GM12878 (cell line): ENCODE data around the gene GABARAPL2. TPM values are rescaled to one million over a fixed set of nuclear protein-coding genes. Genes with fewer than 3 reads are reported as not detected.
A peak's percentile ranks its signal among the peaks of the same experiment; 100 is the strongest.

Experiments used
- CBX3 ChIP-seq: fragments of 200-600 bp; sonication (generic); IDR thresholded peaks from 2 replicates; pipeline ENCODE4 v1.6.1; 2016; ENCODE audit warnings: low read depth, borderline replicate concordance
- CBX5 ChIP-seq: sonication (generic); IDR thresholded peaks from 2 replicates; pipeline ENCODE4 v1.6.1; 2016; ENCODE audit warnings: low read depth, moderate library complexity, mild to moderate bottlenecking, inconsistent platforms
- CHD4 ChIP-seq: fragments of 200-600 bp; sonication (generic); IDR thresholded peaks from 2 replicates; pipeline ENCODE4 v1.6.1; 2016; ENCODE audit warnings: mild to moderate bottlenecking
- E4F1 ChIP-seq: fragments of 450-650 bp; IDR thresholded peaks from 2 replicates; pipeline ENCODE4 v1.6.1; 2018; ENCODE audit warnings: borderline replicate concordance, mild to moderate bottlenecking; ENCODE audit not compliant: partially characterized antibody
- ESRRA ChIP-seq: IDR thresholded peaks from 2 replicates; pipeline ENCODE4 v1.6.1; 2012; ENCODE audit warnings: mild to moderate bottlenecking, low read length, improper control_type of control experiment
- GATAD2B ChIP-seq: fragments of 450-650 bp; conservative IDR thresholded peaks from 2 replicates; pipeline ENCODE4 v1.6.1; 2017; ENCODE audit warnings: low read depth, mild to moderate bottlenecking, moderate library complexity
- HDGF ChIP-seq: fragments of 450-650 bp; IDR thresholded peaks from 2 replicates; pipeline ENCODE4 v1.6.1; 2016; ENCODE audit warnings: antibody characterized with exemption
- IRF4 ChIP-seq: IDR thresholded peaks from 2 replicates; pipeline ENCODE4 v1.6.1; 2011; ENCODE audit warnings: low read depth, low read length
- KDM1A ChIP-seq: fragments of 200-600 bp; sonication (generic); IDR thresholded peaks from 2 replicates; pipeline ENCODE4 v1.6.1; 2016; ENCODE audit warnings: borderline replicate concordance
- MEF2A ChIP-seq: IDR thresholded peaks from 2 replicates; pipeline ENCODE4 v1.6.1; 2011; ENCODE audit warnings: low read depth, mild to moderate bottlenecking, low read length, moderate library complexity; ENCODE audit not compliant: insufficient read depth
- NFYA ChIP-seq: IDR thresholded peaks from 2 replicates; pipeline ENCODE4 v1.6.1; 2011; ENCODE audit warnings: low read depth, mild to moderate bottlenecking, low read length, improper control_type of control experiment, borderline replicate concordance
- POLR2AphosphoS2 ChIP-seq: IDR thresholded peaks from 2 replicates; pipeline ENCODE4 v1.6.1; 2011; ENCODE audit warnings: low read depth, mild to moderate bottlenecking, low read length, improper control_type of control experiment, moderate library complexity
- RAD21 ChIP-seq: IDR thresholded peaks from 2 replicates; pipeline ENCODE4 v1.6.1; 2011; ENCODE audit warnings: mild to moderate bottlenecking, low read depth, low read length, moderate library complexity; ENCODE audit not compliant: insufficient read depth
- RB1 ChIP-seq: fragments of 450-650 bp; formaldehyde crosslinking; IDR thresholded peaks from 2 replicates; pipeline ENCODE4 v1.6.1; 2017; ENCODE audit warnings: mild to moderate bottlenecking, borderline replicate concordance
- SIX5 ChIP-seq: IDR thresholded peaks from 2 replicates; pipeline ENCODE4 v1.6.1; 2011; ENCODE audit warnings: mild to moderate bottlenecking, low read depth, low read length, moderate library complexity; ENCODE audit not compliant: severe bottlenecking
- SP1 ChIP-seq: IDR thresholded peaks from one replicate; pipeline ENCODE4 v1.6.1; 2011; ENCODE audit warnings: low read depth, low read length
- TCF12 ChIP-seq: IDR thresholded peaks from 2 replicates; pipeline ENCODE4 v1.6.1; 2011; ENCODE audit warnings: low read depth, mild to moderate bottlenecking, low read length
- USF1 ChIP-seq: IDR thresholded peaks from 2 replicates; pipeline ENCODE4 v1.6.1; 2011; ENCODE audit warnings: borderline replicate concordance, low read depth, mild to moderate bottlenecking, moderate library complexity, mixed read lengths, low read length; ENCODE audit not compliant: insufficient read depth; ENCODE audit errors: extremely low read length
- ZNF24 ChIP-seq: fragments of 450-650 bp; IDR thresholded peaks from 2 replicates; pipeline ENCODE4 v1.6.1; 2017; ENCODE audit warnings: antibody characterized with exemption, mild to moderate bottlenecking
- polyA plus RNA-seq, 11 experiments: library from polyadenylated mRNA; depleted of rRNA in 4 of 11; unstranded in 6 of 11; stranded (reverse) in 5 of 11; fragments of >200 nt; fragmentation: Nextera tagmentation in 4 of 11; fragmentation: Illumina TruSeq in 1 of 11; extraction: Ambion mirVana in 4 of 11; extraction: Trizol in 1 of 11; gene quantifications; 1 replicate in 1 of 11; 2 replicates in 10 of 11; pipeline versions ENCODE4 v1.2.1 to v1.2.3, GENCODE V29; 2011 to 2016; ENCODE audit warnings: inconsistent platforms in 2 of 11, missing spikeins in 2 of 11, low read depth in 1 of 11
- total RNA-seq, 4 experiments: library from RNA; depleted of rRNA in 3 of 4; stranded (reverse); fragments of >200 nt in 3 of 4; fragmentation: Illumina TruSeq in 1 of 4; extraction: Trizol in 1 of 4; gene quantifications; 2 replicates each; pipeline versions ENCODE4 v1.2.1 to v1.2.3, GENCODE V29; 2013 to 2021
- TF ChIP-seq, protein P1 (sequence below): fragments of 450-650 bp; IDR thresholded peaks from 2 replicates; pipeline ENCODE4 v1.6.1; 2017; ENCODE audit warnings: mild to moderate bottlenecking
- TF ChIP-seq, protein P2 (sequence below): fragments of 450-650 bp; IDR thresholded peaks from 2 replicates; pipeline ENCODE4 v1.6.1; 2016; ENCODE audit warnings: mild to moderate bottlenecking, moderate library complexity, borderline replicate concordance

The GABARAPL2 gene
- total and polyA plus RNA-seq, 10 of the 15 experiments (the other 5 are each of a cell fraction or from before 2014, with no cell fraction given): 61.9 to 359 (median 128) TPM

GRCh38 chr16:75555707-75556430, 10.3 kb upstream of the GABARAPL2 start, which contains the start of gene TMEM231 (continued):
- TF ChIP-seq ZNF24 (no peak), TCF12 (no peak), CHD4 (no peak), USF1 (no peak), CBX3 (no peak), MEF2A (no peak), SP1 (peak; percentile 68), KDM1A (no peak), NFYA (no peak), E4F1 (no peak), ESRRA (no peak), IRF4 (no peak), HDGF (0 out of 2 replicates have a peak, but pooled peaks have one; percentile 59), RAD21 (no peak), POLR2AphosphoS2 (no peak), CBX5 (no peak), RB1 (0 out of 2 replicates have a peak, but pooled peaks have one; percentile 12), GATAD2B (0 out of 2 replicates have a peak, but pooled peaks have one; percentile 37), SIX5 (no peak)
- TF ChIP-seq, protein P1, sequence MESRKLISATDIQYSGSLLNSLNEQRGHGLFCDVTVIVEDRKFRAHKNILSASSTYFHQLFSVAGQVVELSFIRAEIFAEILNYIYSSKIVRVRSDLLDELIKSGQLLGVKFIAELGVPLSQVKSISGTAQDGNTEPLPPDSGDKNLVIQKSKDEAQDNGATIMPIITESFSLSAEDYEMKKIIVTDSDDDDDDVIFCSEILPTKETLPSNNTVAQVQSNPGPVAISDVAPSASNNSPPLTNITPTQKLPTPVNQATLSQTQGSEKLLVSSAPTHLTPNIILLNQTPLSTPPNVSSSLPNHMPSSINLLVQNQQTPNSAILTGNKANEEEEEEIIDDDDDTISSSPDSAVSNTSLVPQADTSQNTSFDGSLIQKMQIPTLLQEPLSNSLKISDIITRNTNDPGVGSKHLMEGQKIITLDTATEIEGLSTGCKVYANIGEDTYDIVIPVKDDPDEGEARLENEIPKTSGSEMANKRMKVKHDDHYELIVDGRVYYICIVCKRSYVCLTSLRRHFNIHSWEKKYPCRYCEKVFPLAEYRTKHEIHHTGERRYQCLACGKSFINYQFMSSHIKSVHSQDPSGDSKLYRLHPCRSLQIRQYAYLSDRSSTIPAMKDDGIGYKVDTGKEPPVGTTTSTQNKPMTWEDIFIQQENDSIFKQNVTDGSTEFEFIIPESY: no peak
- TF ChIP-seq, protein P2, sequence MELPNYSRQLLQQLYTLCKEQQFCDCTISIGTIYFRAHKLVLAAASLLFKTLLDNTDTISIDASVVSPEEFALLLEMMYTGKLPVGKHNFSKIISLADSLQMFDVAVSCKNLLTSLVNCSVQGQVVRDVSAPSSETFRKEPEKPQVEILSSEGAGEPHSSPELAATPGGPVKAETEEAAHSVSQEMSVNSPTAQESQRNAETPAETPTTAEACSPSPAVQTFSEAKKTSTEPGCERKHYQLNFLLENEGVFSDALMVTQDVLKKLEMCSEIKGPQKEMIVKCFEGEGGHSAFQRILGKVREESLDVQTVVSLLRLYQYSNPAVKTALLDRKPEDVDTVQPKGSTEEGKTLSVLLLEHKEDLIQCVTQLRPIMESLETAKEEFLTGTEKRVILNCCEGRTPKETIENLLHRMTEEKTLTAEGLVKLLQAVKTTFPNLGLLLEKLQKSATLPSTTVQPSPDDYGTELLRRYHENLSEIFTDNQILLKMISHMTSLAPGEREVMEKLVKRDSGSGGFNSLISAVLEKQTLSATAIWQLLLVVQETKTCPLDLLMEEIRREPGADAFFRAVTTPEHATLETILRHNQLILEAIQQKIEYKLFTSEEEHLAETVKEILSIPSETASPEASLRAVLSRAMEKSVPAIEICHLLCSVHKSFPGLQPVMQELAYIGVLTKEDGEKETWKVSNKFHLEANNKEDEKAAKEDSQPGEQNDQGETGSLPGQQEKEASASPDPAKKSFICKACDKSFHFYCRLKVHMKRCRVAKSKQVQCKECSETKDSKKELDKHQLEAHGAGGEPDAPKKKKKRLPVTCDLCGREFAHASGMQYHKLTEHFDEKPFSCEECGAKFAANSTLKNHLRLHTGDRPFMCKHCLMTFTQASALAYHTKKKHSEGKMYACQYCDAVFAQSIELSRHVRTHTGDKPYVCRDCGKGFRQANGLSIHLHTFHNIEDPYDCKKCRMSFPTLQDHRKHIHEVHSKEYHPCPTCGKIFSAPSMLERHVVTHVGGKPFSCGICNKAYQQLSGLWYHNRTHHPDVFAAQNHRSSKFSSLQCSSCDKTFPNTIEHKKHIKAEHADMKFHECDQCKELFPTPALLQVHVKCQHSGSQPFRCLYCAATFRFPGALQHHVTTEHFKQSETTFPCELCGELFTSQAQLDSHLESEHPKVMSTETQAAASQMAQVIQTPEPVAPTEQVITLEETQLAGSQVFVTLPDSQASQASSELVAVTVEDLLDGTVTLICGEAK: peak; percentile 52; the same call in 1 of the 2 replicates
